ENCODE measurements around the gene SEC14L1. TPM values are rescaled to one million over a fixed set of nuclear protein-coding genes. Genes with fewer than 3 reads are reported as not detected.

SEC14L1 gene
- total RNA-seq, 1 experiment from 2014 or later, result 25.8 TPM

- ChIA-PET POLR2A (interaction anchor here (0.5 to 1.2 kb wide), 4 partner anchors 13 to 94 kb away, joined by 3 read pairs; no protein-coding TSS in a partner anchor), CTCF (interaction anchor here (0.8 to 1.4 kb wide), 2 partner anchors 25 to 125 kb away, joined by 3 to 6 read pairs; no protein-coding TSS in a partner anchor)
These were observed 41.7 kb downstream of the SEC14L1 start for GRCh38 chr17:77182205-77183172.

GRCh38 chr17:77184474-77184873 is 43.7 kb downstream of the SEC14L1 start:
- Mint-ChIP-seq H3K4me3 (ENCODE audit: unreplicated experiment) (no peak overlapping the region), H3K9me3 (ENCODE audit: unreplicated experiment) (no peaks in the 10 kb centered on the region), H3K4me1 (ENCODE audit: insufficient read depth, unreplicated experiment) (peaks cover 7% of the 10 kb centered on the region), H3K36me3 (ENCODE audit: insufficient read depth, unreplicated experiment) (no peaks in the 10 kb centered on the region), H3K27ac (ENCODE audit: low read depth, unreplicated experiment) (no peak overlapping the region), H3K27me3 (ENCODE audit: insufficient read depth, unreplicated experiment) (no peaks in the 10 kb centered on the region)
- intact Hi-C loops (cut with micrococcal nuclease), result no loop called here
- TF ChIP-seq, protein P1, sequence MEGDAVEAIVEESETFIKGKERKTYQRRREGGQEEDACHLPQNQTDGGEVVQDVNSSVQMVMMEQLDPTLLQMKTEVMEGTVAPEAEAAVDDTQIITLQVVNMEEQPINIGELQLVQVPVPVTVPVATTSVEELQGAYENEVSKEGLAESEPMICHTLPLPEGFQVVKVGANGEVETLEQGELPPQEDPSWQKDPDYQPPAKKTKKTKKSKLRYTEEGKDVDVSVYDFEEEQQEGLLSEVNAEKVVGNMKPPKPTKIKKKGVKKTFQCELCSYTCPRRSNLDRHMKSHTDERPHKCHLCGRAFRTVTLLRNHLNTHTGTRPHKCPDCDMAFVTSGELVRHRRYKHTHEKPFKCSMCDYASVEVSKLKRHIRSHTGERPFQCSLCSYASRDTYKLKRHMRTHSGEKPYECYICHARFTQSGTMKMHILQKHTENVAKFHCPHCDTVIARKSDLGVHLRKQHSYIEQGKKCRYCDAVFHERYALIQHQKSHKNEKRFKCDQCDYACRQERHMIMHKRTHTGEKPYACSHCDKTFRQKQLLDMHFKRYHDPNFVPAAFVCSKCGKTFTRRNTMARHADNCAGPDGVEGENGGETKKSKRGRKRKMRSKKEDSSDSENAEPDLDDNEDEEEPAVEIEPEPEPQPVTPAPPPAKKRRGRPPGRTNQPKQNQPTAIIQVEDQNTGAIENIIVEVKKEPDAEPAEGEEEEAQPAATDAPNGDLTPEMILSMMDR (IDR thresholded peaks at IDR 0.05; ENCODE audit: unreplicated experiment), result no peak
- BruUV-seq (replicated peaks), result no TSS peak
- ChIA-PET CTCF (interaction anchor here (1.1 kb wide), 1 partner anchor 13 kb away, joined by 3 read pairs; no protein-coding TSS in a partner anchor), POLR2A (interaction anchor here (0.7 kb wide), 1 partner anchor 23 kb away, joined by 3 read pairs; no protein-coding TSS in a partner anchor)
- DNase-seq (ENCODE audit: unreplicated experiment), result peak; percentile 64

More at GRCh38 chr17:77182205-77183172, 41.7 kb downstream of the SEC14L1 start:
- H3K4me1 Mint-ChIP-seq (ENCODE audit: insufficient read depth, unreplicated experiment), result peaks cover 7% of the 10 kb centered on the region
- H3K4me3 Mint-ChIP-seq (ENCODE audit: unreplicated experiment), result no peak overlapping the region
- no TSS peak for BruUV-seq (replicated peaks)
- no peaks in the 10 kb centered on the region for H3K36me3 Mint-ChIP-seq (ENCODE audit: insufficient read depth, unreplicated experiment)
- H3K27ac Mint-ChIP-seq (ENCODE audit: low read depth, unreplicated experiment), result peak overlapping the region; percentile 64
- intact Hi-C loops (cut with micrococcal nuclease), result no loop called here
- no peaks in the 10 kb centered on the region for H3K27me3 Mint-ChIP-seq (ENCODE audit: insufficient read depth, unreplicated experiment)
- TF ChIP-seq, protein P1 (IDR thresholded peaks at IDR 0.05; ENCODE audit: unreplicated experiment), result no peak
- H3K9me3 Mint-ChIP-seq (ENCODE audit: unreplicated experiment), result no peaks in the 10 kb centered on the region
- DNase-seq (ENCODE audit: unreplicated experiment), result no peak

DNA sequence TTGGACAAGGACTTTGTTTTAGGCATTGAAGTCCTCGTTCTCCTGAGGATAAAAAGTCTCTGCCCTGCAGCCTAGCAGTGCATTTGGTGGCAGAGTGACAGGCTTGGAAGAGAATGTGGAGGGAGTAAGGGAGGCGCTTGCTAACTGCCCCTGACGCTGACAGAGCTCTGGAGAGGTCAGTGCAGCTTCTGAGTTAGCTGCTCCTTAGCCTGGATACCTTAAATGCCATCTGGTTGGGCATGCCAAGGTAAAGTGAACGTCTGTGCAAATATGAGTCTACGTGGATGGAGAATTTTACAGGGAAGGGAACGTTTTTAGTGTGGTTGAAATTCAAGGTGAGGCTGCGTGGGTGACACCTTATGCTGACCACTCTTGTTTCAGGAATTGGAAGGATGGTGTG is 44.4 kb downstream of the SEC14L1 start:
- Mint-ChIP-seq H3K27me3 (ENCODE audit: insufficient read depth, unreplicated experiment) (no peaks in the 10 kb centered on the region), H3K27ac (ENCODE audit: low read depth, unreplicated experiment) (no peak overlapping the region), H3K9me3 (ENCODE audit: unreplicated experiment) (no peaks in the 10 kb centered on the region), H3K36me3 (ENCODE audit: insufficient read depth, unreplicated experiment) (no peaks in the 10 kb centered on the region), H3K4me1 (ENCODE audit: insufficient read depth, unreplicated experiment) (peaks cover 7% of the 10 kb centered on the region), H3K4me3 (ENCODE audit: unreplicated experiment) (no peak overlapping the region)
- DNase-seq (ENCODE audit: unreplicated experiment), result no peak
- intact Hi-C loops (cut with micrococcal nuclease), result no loop called here
- TF ChIP-seq, protein P1 (IDR thresholded peaks at IDR 0.05; ENCODE audit: unreplicated experiment), result no peak
- POLR2A ChIA-PET, result no interaction called here
- no TSS peak for BruUV-seq (replicated peaks)
- CTCF ChIA-PET, result interaction anchor here (0.5 to 1.1 kb wide), 2 partner anchors 14 to 70 kb away, joined by 3 read pairs; no protein-coding TSS in a partner anchor

GRCh38 chr17:77186141-77186604 is 45.4 kb downstream of the SEC14L1 start:
- Mint-ChIP-seq H3K27ac (ENCODE audit: low read depth, unreplicated experiment) (no peak overlapping the region), H3K9me3 (ENCODE audit: unreplicated experiment) (no peaks in the 10 kb centered on the region), H3K36me3 (ENCODE audit: insufficient read depth, unreplicated experiment) (no peaks in the 10 kb centered on the region), H3K27me3 (ENCODE audit: insufficient read depth, unreplicated experiment) (no peaks in the 10 kb centered on the region), H3K4me3 (ENCODE audit: unreplicated experiment) (no peak overlapping the region), H3K4me1 (ENCODE audit: insufficient read depth, unreplicated experiment) (peaks cover 7% of the 10 kb centered on the region)
- intact Hi-C loops (cut with micrococcal nuclease), result no loop called here
- ChIA-PET CTCF (interaction anchor here (0.8 kb wide), 1 partner anchor 8 kb away, joined by 4 read pairs; no protein-coding TSS in a partner anchor), POLR2A (no interaction called here)
- DNase-seq (ENCODE audit: unreplicated experiment), result no peak
- BruUV-seq (replicated peaks), result no TSS peak
- TF ChIP-seq, protein P1 (IDR thresholded peaks at IDR 0.05; ENCODE audit: unreplicated experiment), result no peak

All from MCF 10A (cell line).